CD4-positive, alpha-beta T cell (primary cell): ENCODE measurements around the gene DNAH6. TPM values are rescaled to one million over a fixed set of nuclear protein-coding genes. Genes with fewer than 3 reads are reported as not detected.

Experiments
- ATAC-seq: fragments of 200-7000 bp; cut with Tn5 transposase; one replicate; pipeline ENCODE4 v1.10.0; 2022; ENCODE audit warnings: mild to moderate bottlenecking; ENCODE audit not compliant: poor library complexity
- CTCF ChIA-PET: fragments of 350-600 bp; sonication (Branson Sonifier 250); formaldehyde crosslinking; loops from one replicate; lab custom pipeline; 2021; ENCODE audit warnings: antibody characterized with exemption, inconsistent platforms; lab: Charles Lee
- POLR2A ChIA-PET: fragments of 350-600 bp; sonication (Branson Sonifier 250); formaldehyde crosslinking; loops from one replicate; lab custom pipeline; 2021; ENCODE audit warnings: antibody characterized with exemption, inconsistent platforms; lab: Charles Lee
- DNase-seq, 14 experiments: peaks; one replicate each; pipeline ENCODE4 v3.0.0-alpha.2; 2013 to 2020; ENCODE audit warnings: mixed read lengths in 2 of 14
- H3K27ac ChIP-seq, 2 donors: one replicate each; pipeline versions ENCODE4 v1.5.1 to v1.7.0; 2013; ENCODE audit warnings: low read length in 2 of 2, low read depth in 1 of 2, mild to moderate bottlenecking in 1 of 2
- H3K27me3 ChIP-seq, 2 experiments: 1 replicate in 1 of 2; 2 replicates in 1 of 2; pipeline versions ENCODE4 v1.6.1 to v1.7.0; 2013; ENCODE audit warnings: low read length in 2 of 2, control low read depth in 1 of 2, mild to moderate bottlenecking in 1 of 2, moderate library complexity in 1 of 2; ENCODE audit not compliant: insufficient read depth in 2 of 2, control insufficient read depth in 1 of 2
- H3K36me3 ChIP-seq: one replicate; pipeline ENCODE4 v1.6.1; 2013; ENCODE audit warnings: low read length, control low read depth; ENCODE audit not compliant: insufficient read depth
- H3K4me1 ChIP-seq: one replicate; pipeline ENCODE4 v1.6.1; 2013; ENCODE audit warnings: low read length, control low read depth; ENCODE audit not compliant: insufficient read depth
- H3K4me3 ChIP-seq: one replicate; pipeline ENCODE4 v1.5.1; 2013; ENCODE audit warnings: mild to moderate bottlenecking, low read length, moderate library complexity
- H3K9me3 ChIP-seq, 2 experiments: 1 replicate in 1 of 2; 2 replicates in 1 of 2; pipeline versions ENCODE4 v1.6.1 to v1.7.0; 2013; ENCODE audit warnings: low read length in 2 of 2, mild to moderate bottlenecking in 2 of 2, control low read depth in 1 of 2, moderate library complexity in 1 of 2; ENCODE audit not compliant: control insufficient read depth in 1 of 2, insufficient read depth in 1 of 2
- H3K27ac Mint-ChIP-seq: one replicate; pipeline ENCODE4 v1.8.0; 2020; ENCODE audit warnings: mixed read lengths
- H3K27me3 Mint-ChIP-seq: one replicate; pipeline ENCODE4 v1.8.0; 2021; ENCODE audit warnings: mixed read lengths
- H3K36me3 Mint-ChIP-seq: one replicate; pipeline ENCODE4 v1.8.0; 2021; ENCODE audit warnings: low read depth, mixed read lengths
- H3K4me1 Mint-ChIP-seq: one replicate; pipeline ENCODE4 v1.8.0; 2021; ENCODE audit warnings: low read depth, mixed read lengths
- H3K4me3 Mint-ChIP-seq: one replicate; pipeline ENCODE4 v1.8.0; 2020; ENCODE audit warnings: mild to moderate bottlenecking, mixed read lengths
- H3K9me3 Mint-ChIP-seq: one replicate; pipeline ENCODE4 v1.8.0; 2020; ENCODE audit warnings: mixed read lengths
- intact Hi-C, 2 experiments: fragments of 100-400 bp; cut with DNase I in 1 of 2; cut with micrococcal nuclease in 1 of 2; formaldehyde crosslinking; loops; one replicate each; pipeline versions ENCODE4 v1.15.1 to v1.9.0; 2023 to 2025; cut with DNase I, micrococcal nuclease
- total RNA-seq, 174 experiments: library from RNA in 2 of 174; stranded (reverse) in 2 of 174; gene quantifications; one replicate each; pipeline ENCODE4 v1.2.3 and lab custom pipeline; 2021 to 2026
- TF ChIP-seq, protein P1 (sequence below): fragments of 200-600 bp; IDR thresholded peaks from one replicate; pipeline ENCODE4 v1.8.0; 2022; ENCODE audit warnings: antibody characterized with exemption, mild to moderate bottlenecking

Gene DNAH6
- total RNA-seq, 2 experiments from 2014 or later = 0.59 to 1.2 TPM

DNA sequence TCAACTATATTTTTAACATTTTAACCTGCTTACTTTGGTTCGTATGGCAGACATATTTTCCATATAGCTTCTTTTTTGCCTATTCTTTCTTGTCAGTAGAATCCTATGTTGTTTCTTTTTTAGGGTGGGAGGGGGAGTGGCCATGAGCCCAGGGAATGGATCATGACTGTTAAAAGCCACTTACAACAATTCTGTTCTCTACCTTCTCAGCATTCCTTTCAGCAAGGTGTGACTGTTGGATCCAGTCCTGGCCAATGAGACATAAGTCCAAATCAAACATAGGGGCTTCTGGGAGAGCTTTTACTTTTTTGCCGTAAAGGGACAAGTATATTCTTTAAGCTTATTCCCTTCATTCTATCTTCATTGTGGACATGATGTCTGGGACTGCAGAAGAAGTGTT, 25.0 kb upstream of the DNAH6 start:
- no peak overlapping the region for H3K4me3 ChIP-seq
- ATAC-seq (no peak), DNase-seq (no peak)
- no peaks in the 10 kb centered on the region for H3K27me3 ChIP-seq
- H3K36me3 ChIP-seq = no peaks in the 10 kb centered on the region
- TF ChIP-seq, protein P1, sequence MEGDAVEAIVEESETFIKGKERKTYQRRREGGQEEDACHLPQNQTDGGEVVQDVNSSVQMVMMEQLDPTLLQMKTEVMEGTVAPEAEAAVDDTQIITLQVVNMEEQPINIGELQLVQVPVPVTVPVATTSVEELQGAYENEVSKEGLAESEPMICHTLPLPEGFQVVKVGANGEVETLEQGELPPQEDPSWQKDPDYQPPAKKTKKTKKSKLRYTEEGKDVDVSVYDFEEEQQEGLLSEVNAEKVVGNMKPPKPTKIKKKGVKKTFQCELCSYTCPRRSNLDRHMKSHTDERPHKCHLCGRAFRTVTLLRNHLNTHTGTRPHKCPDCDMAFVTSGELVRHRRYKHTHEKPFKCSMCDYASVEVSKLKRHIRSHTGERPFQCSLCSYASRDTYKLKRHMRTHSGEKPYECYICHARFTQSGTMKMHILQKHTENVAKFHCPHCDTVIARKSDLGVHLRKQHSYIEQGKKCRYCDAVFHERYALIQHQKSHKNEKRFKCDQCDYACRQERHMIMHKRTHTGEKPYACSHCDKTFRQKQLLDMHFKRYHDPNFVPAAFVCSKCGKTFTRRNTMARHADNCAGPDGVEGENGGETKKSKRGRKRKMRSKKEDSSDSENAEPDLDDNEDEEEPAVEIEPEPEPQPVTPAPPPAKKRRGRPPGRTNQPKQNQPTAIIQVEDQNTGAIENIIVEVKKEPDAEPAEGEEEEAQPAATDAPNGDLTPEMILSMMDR = no peak
- no peaks in the 10 kb centered on the region for H3K36me3 Mint-ChIP-seq
- POLR2A ChIA-PET = interaction anchor here (0.7 kb wide), 1 partner anchor 735 kb away, joined by 3 read pairs; no protein-coding TSS in a partner anchor
- no peak overlapping the region for H3K27ac ChIP-seq
- H3K4me3 Mint-ChIP-seq = no peak overlapping the region
- intact Hi-C loops = loop anchor here in 1 of 2 experiments (5.0 kb wide), 1 partner anchor 521 kb away; no protein-coding TSS in a partner anchor
- H3K4me1 Mint-ChIP-seq = peaks cover 7% of the 10 kb centered on the region
- H3K27me3 Mint-ChIP-seq = no peaks in the 10 kb centered on the region
- no peaks in the 10 kb centered on the region for H3K9me3 ChIP-seq
- peaks cover 4% of the 10 kb centered on the region for H3K4me1 ChIP-seq
- no peaks in the 10 kb centered on the region for H3K9me3 Mint-ChIP-seq
- CTCF ChIA-PET = interaction anchor here (1.4 to 1.6 kb wide), 2 partner anchors 391 to 435 kb away, joined by 5 to 6 read pairs; no protein-coding TSS in a partner anchor
- no peak overlapping the region for H3K27ac Mint-ChIP-seq

DNA sequence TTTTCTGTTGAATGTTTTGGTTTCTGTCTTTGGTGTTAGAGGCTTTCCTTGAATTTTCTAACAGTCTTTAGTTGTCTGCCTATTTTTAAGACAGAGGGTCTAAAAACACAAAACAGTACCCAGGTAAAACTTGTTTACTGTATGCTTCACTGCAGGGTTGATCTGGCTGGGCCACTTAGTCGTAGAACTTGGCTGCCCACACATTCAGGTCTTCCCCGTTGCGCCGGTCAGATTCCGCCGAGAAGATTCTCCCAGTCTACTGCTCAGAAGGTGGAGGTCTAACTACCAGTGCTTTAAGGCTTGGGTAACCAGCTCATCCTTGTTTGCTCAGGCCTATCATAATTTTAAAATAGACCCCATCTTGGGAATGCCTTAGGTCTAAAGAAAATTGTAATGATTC, 24.6 kb upstream of the DNAH6 start:
- ChIA-PET POLR2A (interaction anchor here (0.7 kb wide), 1 partner anchor 735 kb away, joined by 3 read pairs; no protein-coding TSS in a partner anchor), CTCF (interaction anchor here (1.4 to 1.6 kb wide), 2 partner anchors 390 to 434 kb away, joined by 5 to 6 read pairs; no protein-coding TSS in a partner anchor)
- ATAC-seq (no peak), DNase-seq (no peak)
- Histone ChIP-seq H3K4me3 (no peak overlapping the region), H3K27ac (no peak overlapping the region), H3K36me3 (no peaks in the 10 kb centered on the region), H3K9me3 (no peaks in the 10 kb centered on the region), H3K27me3 (no peaks in the 10 kb centered on the region), H3K4me1 (peaks cover 4% of the 10 kb centered on the region)
- intact Hi-C loops = loop anchor here in 1 of 2 experiments (5.0 kb wide), 1 partner anchor 521 kb away; no protein-coding TSS in a partner anchor
- Mint-ChIP-seq H3K27me3 (no peaks in the 10 kb centered on the region), H3K27ac (no peak overlapping the region), H3K4me3 (no peak overlapping the region), H3K4me1 (peaks cover 7% of the 10 kb centered on the region), H3K9me3 (no peaks in the 10 kb centered on the region), H3K36me3 (no peaks in the 10 kb centered on the region)
- TF ChIP-seq, protein P1 = no peak

DNA sequence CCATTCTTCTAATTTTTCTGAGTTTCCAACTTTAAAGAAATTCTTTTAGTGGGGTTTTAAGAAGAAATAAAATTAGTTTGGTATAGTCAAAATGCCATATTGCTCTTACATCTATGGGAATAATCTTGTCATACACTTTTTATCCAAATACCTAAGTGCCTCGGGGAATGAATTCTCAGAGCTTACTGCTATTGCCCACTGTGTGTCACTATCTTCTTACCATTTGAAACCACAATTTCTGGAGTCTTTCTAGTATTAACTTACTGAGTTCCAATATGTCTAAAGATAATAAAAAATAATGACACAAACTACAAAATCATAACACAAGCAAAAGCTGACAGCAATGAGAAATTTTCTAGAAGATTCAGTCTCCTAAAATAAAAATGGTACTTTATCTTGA, 23.7 kb upstream of the DNAH6 start:
- intact Hi-C loops = loop anchor here in 1 of 2 experiments (5.0 kb wide), 1 partner anchor 520 kb away; no protein-coding TSS in a partner anchor

More for the DNA sequence above, 23.7 kb upstream of the DNAH6 start:
- H3K27ac ChIP-seq = no peak overlapping the region
- ChIA-PET POLR2A (interaction anchor here (0.7 kb wide), 1 partner anchor 399 kb away, joined by 3 read pairs; no protein-coding TSS in a partner anchor), CTCF (interaction anchor here (1.3 to 1.6 kb wide), 2 partner anchors 389 kb away, joined by 3 to 5 read pairs; no protein-coding TSS in a partner anchor)
- peaks cover 10% of the 10 kb centered on the region for H3K4me1 Mint-ChIP-seq
- H3K27ac Mint-ChIP-seq = no peak overlapping the region
- TF ChIP-seq, protein P1 = no peak
- no peaks in the 10 kb centered on the region for H3K9me3 Mint-ChIP-seq
- H3K4me3 ChIP-seq = no peak overlapping the region
- no peak for DNase-seq
- no peak overlapping the region for H3K4me3 Mint-ChIP-seq
- H3K27me3 ChIP-seq = no peaks in the 10 kb centered on the region
- peaks cover 4% of the 10 kb centered on the region for H3K4me1 ChIP-seq
- no peaks in the 10 kb centered on the region for H3K9me3 ChIP-seq
- H3K36me3 ChIP-seq = no peaks in the 10 kb centered on the region
- ATAC-seq = no peak
- no peaks in the 10 kb centered on the region for H3K27me3 Mint-ChIP-seq
- no peaks in the 10 kb centered on the region for H3K36me3 Mint-ChIP-seq
